PC-3 (cell line): Measurements from ENCODE around the gene ZNF3.

Source experiments
- CTCF ChIP-seq: fragments of 300-600 bp; sonication (generic); conservative IDR thresholded peaks from 2 replicates; pipeline ENCODE4 v1.5.1; 2017; ENCODE audit warnings: antibody characterized with exemption, low read depth, mild to moderate bottlenecking, low read length
- EZH2 ChIP-seq: fragments of 300-600 bp; sonication (generic); IDR thresholded peaks from one replicate; pipeline ENCODE4 v1.6.1; 2017; ENCODE audit warnings: antibody characterized with exemption, mild to moderate bottlenecking, low read length; ENCODE audit not compliant: unreplicated experiment

- TF ChIP-seq CTCF (no peak), EZH2 (no peak)
These were observed 11.5 kb downstream of the ZNF3 start for GRCh38 chr7:100069991-100070390.
